CD4-positive, alpha-beta T cell (primary cell): ENCODE results near the gene KLHL3. TPM values are rescaled to one million over a fixed set of nuclear protein-coding genes. Genes with fewer than 3 reads are reported as not detected.

ENCODE experiments used
- ATAC-seq: fragments of 200-7000 bp; cut with Tn5 transposase; one replicate; pipeline ENCODE4 v1.10.0; 2022; ENCODE audit warnings: mild to moderate bottlenecking; ENCODE audit not compliant: poor library complexity
- CTCF ChIA-PET: fragments of 350-600 bp; sonication (Branson Sonifier 250); formaldehyde crosslinking; loops from one replicate; lab custom pipeline; 2021; ENCODE audit warnings: antibody characterized with exemption, inconsistent platforms; lab: Charles Lee
- POLR2A ChIA-PET: fragments of 350-600 bp; sonication (Branson Sonifier 250); formaldehyde crosslinking; loops from one replicate; lab custom pipeline; 2021; ENCODE audit warnings: antibody characterized with exemption, inconsistent platforms; lab: Charles Lee
- DNase-seq, 14 experiments: peaks; one replicate each; pipeline ENCODE4 v3.0.0-alpha.2; 2013 to 2020; ENCODE audit warnings: mixed read lengths in 2 of 14
- H3K27ac ChIP-seq, 2 donors: one replicate each; pipeline versions ENCODE4 v1.5.1 to v1.7.0; 2013; ENCODE audit warnings: low read length in 2 of 2, low read depth in 1 of 2, mild to moderate bottlenecking in 1 of 2
- H3K27me3 ChIP-seq, 2 experiments: 1 replicate in 1 of 2; 2 replicates in 1 of 2; pipeline versions ENCODE4 v1.6.1 to v1.7.0; 2013; ENCODE audit warnings: low read length in 2 of 2, control low read depth in 1 of 2, mild to moderate bottlenecking in 1 of 2, moderate library complexity in 1 of 2; ENCODE audit not compliant: insufficient read depth in 2 of 2, control insufficient read depth in 1 of 2
- H3K36me3 ChIP-seq: one replicate; pipeline ENCODE4 v1.6.1; 2013; ENCODE audit warnings: low read length, control low read depth; ENCODE audit not compliant: insufficient read depth
- H3K4me1 ChIP-seq: one replicate; pipeline ENCODE4 v1.6.1; 2013; ENCODE audit warnings: low read length, control low read depth; ENCODE audit not compliant: insufficient read depth
- H3K4me3 ChIP-seq: one replicate; pipeline ENCODE4 v1.5.1; 2013; ENCODE audit warnings: mild to moderate bottlenecking, low read length, moderate library complexity
- H3K9me3 ChIP-seq, 2 experiments: 1 replicate in 1 of 2; 2 replicates in 1 of 2; pipeline versions ENCODE4 v1.6.1 to v1.7.0; 2013; ENCODE audit warnings: low read length in 2 of 2, mild to moderate bottlenecking in 2 of 2, control low read depth in 1 of 2, moderate library complexity in 1 of 2; ENCODE audit not compliant: control insufficient read depth in 1 of 2, insufficient read depth in 1 of 2
- H3K27ac Mint-ChIP-seq: one replicate; pipeline ENCODE4 v1.8.0; 2020; ENCODE audit warnings: mixed read lengths
- H3K27me3 Mint-ChIP-seq: one replicate; pipeline ENCODE4 v1.8.0; 2021; ENCODE audit warnings: mixed read lengths
- H3K36me3 Mint-ChIP-seq: one replicate; pipeline ENCODE4 v1.8.0; 2021; ENCODE audit warnings: low read depth, mixed read lengths
- H3K4me1 Mint-ChIP-seq: one replicate; pipeline ENCODE4 v1.8.0; 2021; ENCODE audit warnings: low read depth, mixed read lengths
- H3K4me3 Mint-ChIP-seq: one replicate; pipeline ENCODE4 v1.8.0; 2020; ENCODE audit warnings: mild to moderate bottlenecking, mixed read lengths
- H3K9me3 Mint-ChIP-seq: one replicate; pipeline ENCODE4 v1.8.0; 2020; ENCODE audit warnings: mixed read lengths
- intact Hi-C, 2 experiments: fragments of 100-400 bp; cut with DNase I in 1 of 2; cut with micrococcal nuclease in 1 of 2; formaldehyde crosslinking; loops; one replicate each; pipeline versions ENCODE4 v1.15.1 to v1.9.0; 2023 to 2025; cut with DNase I, micrococcal nuclease
- total RNA-seq, 174 experiments: library from RNA in 2 of 174; stranded (reverse) in 2 of 174; gene quantifications; one replicate each; pipeline ENCODE4 v1.2.3 and lab custom pipeline; 2021 to 2026
- TF ChIP-seq, protein P1 (sequence below): fragments of 200-600 bp; IDR thresholded peaks from one replicate; pipeline ENCODE4 v1.8.0; 2022; ENCODE audit warnings: antibody characterized with exemption, mild to moderate bottlenecking

The KLHL3 gene
- total RNA-seq, 2 experiments from 2014 or later, result 22.0 to 25.9 TPM

DNA sequence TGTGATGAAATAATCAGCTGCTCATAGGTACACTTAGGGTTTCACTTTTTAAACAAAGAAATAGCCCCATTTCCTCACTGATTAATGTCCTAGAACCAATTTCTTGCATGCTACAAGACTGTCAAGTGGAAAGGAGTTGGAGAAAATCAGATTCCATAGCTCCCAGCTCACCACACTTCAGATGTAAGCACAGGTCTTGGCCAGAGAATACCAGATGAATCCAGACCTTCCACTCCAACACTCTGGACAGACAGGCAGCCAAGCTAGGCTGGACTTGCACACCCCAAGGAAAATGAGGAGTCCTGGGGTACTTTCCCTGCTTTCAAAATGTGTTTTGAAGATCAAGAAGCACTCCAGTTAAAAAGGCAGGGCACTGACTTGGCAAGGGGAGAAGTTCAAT, 68.5 kb downstream of the KLHL3 start:
- Histone ChIP-seq H3K27ac (no peak overlapping the region), H3K4me3 (no peak overlapping the region), H3K9me3 (no peaks in the 10 kb centered on the region), H3K27me3 (no peaks in the 10 kb centered on the region), H3K36me3 (no peaks in the 10 kb centered on the region), H3K4me1 (peaks cover 7% of the 10 kb centered on the region)
- ChIA-PET CTCF (interaction anchor here (1.8 to 2.0 kb wide), 2 partner anchors 74 to 76 kb away, joined by 8 read pairs; no protein-coding TSS in a partner anchor), POLR2A (interaction anchor here (1.9 to 2.4 kb wide), 3 partner anchors 29 to 87 kb away, joined by 7 to 22 read pairs (median 18); partner anchors contain the start of genes HNRNPA0 and KLHL3)
- ATAC-seq, result no peak
- TF ChIP-seq, protein P1, sequence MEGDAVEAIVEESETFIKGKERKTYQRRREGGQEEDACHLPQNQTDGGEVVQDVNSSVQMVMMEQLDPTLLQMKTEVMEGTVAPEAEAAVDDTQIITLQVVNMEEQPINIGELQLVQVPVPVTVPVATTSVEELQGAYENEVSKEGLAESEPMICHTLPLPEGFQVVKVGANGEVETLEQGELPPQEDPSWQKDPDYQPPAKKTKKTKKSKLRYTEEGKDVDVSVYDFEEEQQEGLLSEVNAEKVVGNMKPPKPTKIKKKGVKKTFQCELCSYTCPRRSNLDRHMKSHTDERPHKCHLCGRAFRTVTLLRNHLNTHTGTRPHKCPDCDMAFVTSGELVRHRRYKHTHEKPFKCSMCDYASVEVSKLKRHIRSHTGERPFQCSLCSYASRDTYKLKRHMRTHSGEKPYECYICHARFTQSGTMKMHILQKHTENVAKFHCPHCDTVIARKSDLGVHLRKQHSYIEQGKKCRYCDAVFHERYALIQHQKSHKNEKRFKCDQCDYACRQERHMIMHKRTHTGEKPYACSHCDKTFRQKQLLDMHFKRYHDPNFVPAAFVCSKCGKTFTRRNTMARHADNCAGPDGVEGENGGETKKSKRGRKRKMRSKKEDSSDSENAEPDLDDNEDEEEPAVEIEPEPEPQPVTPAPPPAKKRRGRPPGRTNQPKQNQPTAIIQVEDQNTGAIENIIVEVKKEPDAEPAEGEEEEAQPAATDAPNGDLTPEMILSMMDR, result no peak
- H3K27ac Mint-ChIP-seq, result no peak overlapping the region
- no peak overlapping the region for H3K4me3 Mint-ChIP-seq
- H3K4me1 Mint-ChIP-seq, result peaks cover 31% of the 10 kb centered on the region
- H3K36me3 Mint-ChIP-seq, result peaks cover 47% of the 10 kb centered on the region
- DNase-seq, result no peak
- no peaks in the 10 kb centered on the region for H3K27me3 Mint-ChIP-seq
- H3K9me3 Mint-ChIP-seq, result no peaks in the 10 kb centered on the region
- intact Hi-C loops, result loop anchor here in 1 of 2 experiments (10.0 kb wide), 1 partner anchor 677 kb away; no protein-coding TSS in a partner anchor

GRCh38 chr5:137666901-137667300, 69.0 kb downstream of the KLHL3 start:
- Histone ChIP-seq H3K4me1 (peaks cover 7% of the 10 kb centered on the region), H3K36me3 (no peaks in the 10 kb centered on the region), H3K9me3 (no peaks in the 10 kb centered on the region), H3K27me3 (no peaks in the 10 kb centered on the region), H3K4me3 (no peak overlapping the region), H3K27ac (no peak overlapping the region)
- Mint-ChIP-seq H3K27ac (peak overlapping the region; percentile 59), H3K36me3 (peaks cover 45% of the 10 kb centered on the region), H3K9me3 (no peaks in the 10 kb centered on the region), H3K4me3 (no peak overlapping the region), H3K27me3 (no peaks in the 10 kb centered on the region), H3K4me1 (peaks cover 31% of the 10 kb centered on the region)
- TF ChIP-seq, protein P1, result no peak
- no peak for ATAC-seq
- intact Hi-C loops, result loop anchor here in 1 of 2 experiments (10.0 kb wide), 1 partner anchor 678 kb away; no protein-coding TSS in a partner anchor
- DNase-seq, result no peak
- ChIA-PET CTCF (interaction anchor here (1.4 to 2.0 kb wide), 3 partner anchors 37 to 76 kb away, joined by 3 to 8 read pairs (median 8); no protein-coding TSS in a partner anchor), POLR2A (interaction anchor here (0.7 to 2.4 kb wide), 10 partner anchors 22 to 87 kb away, joined by 3 to 22 read pairs (median 4); partner anchors contain the start of genes HNRNPA0 and KLHL3)

- H3K27ac Mint-ChIP-seq, result peak overlapping the region; percentile 59
- Histone ChIP-seq H3K27ac (no peak overlapping the region), H3K4me3 (no peak overlapping the region), H3K36me3 (no peaks in the 10 kb centered on the region), H3K4me1 (peaks cover 7% of the 10 kb centered on the region), H3K9me3 (no peaks in the 10 kb centered on the region), H3K27me3 (no peaks in the 10 kb centered on the region)
- peaks cover 31% of the 10 kb centered on the region for H3K4me1 Mint-ChIP-seq
- DNase-seq (no peak), ATAC-seq (no peak)
- no peaks in the 10 kb centered on the region for H3K27me3 Mint-ChIP-seq
- ChIA-PET POLR2A (interaction anchor here (0.7 to 2.4 kb wide), 10 partner anchors 22 to 88 kb away, joined by 3 to 22 read pairs (median 4); partner anchors contain the start of genes HNRNPA0 and KLHL3), CTCF (interaction anchor here (1.4 to 2.0 kb wide), 3 partner anchors 37 to 77 kb away, joined by 3 to 8 read pairs (median 8); no protein-coding TSS in a partner anchor)
- no peak overlapping the region for H3K4me3 Mint-ChIP-seq
- no peaks in the 10 kb centered on the region for H3K9me3 Mint-ChIP-seq
- TF ChIP-seq, protein P1, result no peak
- peaks cover 45% of the 10 kb centered on the region for H3K36me3 Mint-ChIP-seq
- intact Hi-C loops, result loop anchor here in 1 of 2 experiments (10.0 kb wide), 1 partner anchor 678 kb away; no protein-coding TSS in a partner anchor
Measured at GRCh38 chr5:137666461-137666850, 69.4 kb downstream of the KLHL3 start.
